WTC11 (cell line): ENCODE data around the gene GLRX2. TPM values are rescaled to one million over a fixed set of nuclear protein-coding genes. Genes with fewer than 3 reads are reported as not detected.

Experiments used
- ATAC-seq: fragments of 200-7000 bp; cut with Tn5 transposase; 2 replicates; pipeline ENCODE4 v1.10.0; 2021; ENCODE audit warnings: mild to moderate bottlenecking, moderate library complexity
- CTCF ChIA-PET: fragments of 300-600 bp; sonication (Branson Sonifier 250); formaldehyde crosslinking; loops from one replicate; lab custom pipeline; 2021; ENCODE audit warnings: antibody characterized with exemption; lab: Charles Lee
- POLR2A ChIA-PET: fragments of 350-600 bp; sonication (Branson Sonifier 250); formaldehyde crosslinking; loops from one replicate; lab custom pipeline; 2021; ENCODE audit warnings: antibody characterized with exemption; lab: Charles Lee
- DNase-seq: peaks from one replicate; pipeline ENCODE4 v3.0.0; 2021; ENCODE audit warnings: low spot score
- H3K27ac Mint-ChIP-seq: 2 replicates; pipeline ENCODE4 v1.8.0; 2021; ENCODE audit warnings: mixed read lengths
- H3K27me3 Mint-ChIP-seq: 2 replicates; pipeline ENCODE4 v1.8.0; 2021; ENCODE audit warnings: low read depth, mild to moderate bottlenecking, moderate library complexity, mixed read lengths
- H3K36me3 Mint-ChIP-seq: 2 replicates; pipeline ENCODE4 v1.8.0; 2021; ENCODE audit warnings: mixed read lengths
- H3K4me1 Mint-ChIP-seq: 2 replicates; pipeline ENCODE4 v1.8.0; 2022; ENCODE audit warnings: mixed read lengths
- H3K4me3 Mint-ChIP-seq: 2 replicates; pipeline ENCODE4 v1.8.0; 2021; ENCODE audit warnings: mild to moderate bottlenecking, moderate library complexity, mixed read lengths
- H3K9me3 Mint-ChIP-seq: 2 replicates; pipeline ENCODE4 v1.8.0; 2021; ENCODE audit warnings: mixed read lengths
- CBFB ChIP-seq: sonication (generic); formaldehyde crosslinking; IDR thresholded peaks from 2 replicates; pipeline ENCODE4 v1.8.1; 2022; ENCODE audit warnings: mild to moderate bottlenecking, low read depth, missing genetic modification reagents
- ELF4 ChIP-seq: sonication (generic); formaldehyde crosslinking; IDR thresholded peaks from 2 replicates; pipeline ENCODE4 v1.8.1; 2022; ENCODE audit warnings: low read depth, mild to moderate bottlenecking, moderate library complexity, missing genetic modification reagents
- FOXK1 ChIP-seq: sonication (generic); formaldehyde crosslinking; IDR thresholded peaks from 2 replicates; pipeline ENCODE4 v1.8.0; 2022; ENCODE audit warnings: mild to moderate bottlenecking, moderate library complexity, missing genetic modification reagents
- HMGA2 ChIP-seq: fragments of 250-450 bp; sonication (Bioruptor Pico); IDR thresholded peaks from 2 replicates; pipeline ENCODE4 v1.4.0; 2021; ENCODE audit warnings: mild to moderate bottlenecking, moderate library complexity
- JAZF1 ChIP-seq: fragments of 250-450 bp; sonication (Bioruptor Pico); IDR thresholded peaks from 2 replicates; pipeline ENCODE4 v1.9.0; 2021; ENCODE audit warnings: moderate library complexity, mild to moderate bottlenecking, inconsistent platforms
- NFE2L1 ChIP-seq: sonication (generic); formaldehyde crosslinking; IDR thresholded peaks from 2 replicates; pipeline ENCODE4 v1.8.1; 2023; ENCODE audit warnings: missing genetic modification reagents
- NFYB ChIP-seq: sonication (generic); formaldehyde crosslinking; conservative IDR thresholded peaks from 2 replicates; pipeline ENCODE4 v1.8.0; 2022; ENCODE audit warnings: low read depth, missing genetic modification reagents
- RELA ChIP-seq: sonication (generic); formaldehyde crosslinking; IDR thresholded peaks from 2 replicates; pipeline ENCODE4 v1.8.1; 2022; ENCODE audit warnings: missing genetic modification reagents, mild to moderate bottlenecking, borderline replicate concordance
- TCF7 ChIP-seq: sonication (generic); formaldehyde crosslinking; IDR thresholded peaks from 2 replicates; pipeline ENCODE4 v1.8.0; 2022; ENCODE audit warnings: mild to moderate bottlenecking, low read depth, missing genetic modification reagents, moderate library complexity
- TP53 ChIP-seq: sonication (generic); formaldehyde crosslinking; IDR thresholded peaks from 2 replicates; pipeline ENCODE4 v1.8.1; 2023; ENCODE audit warnings: mild to moderate bottlenecking, missing genetic modification reagents
- ZNF219 ChIP-seq: sonication (generic); formaldehyde crosslinking; IDR thresholded peaks from 2 replicates; pipeline ENCODE4 v1.8.0; 2023; ENCODE audit warnings: missing genetic modification reagents, mild to moderate bottlenecking, borderline replicate concordance
- ZNF416 ChIP-seq: fragments of 250-450 bp; sonication (Bioruptor Pico); IDR thresholded peaks from 2 replicates; pipeline ENCODE4 v1.9.0; 2021; ENCODE audit warnings: mild to moderate bottlenecking, inconsistent platforms
- ZNF671 ChIP-seq: fragments of 250-450 bp; sonication (Bioruptor Pico); IDR thresholded peaks from 2 replicates; pipeline ENCODE4 v1.8.0; 2021; ENCODE audit warnings: mild to moderate bottlenecking
- total RNA-seq: library from RNA; stranded (reverse); gene quantifications from 3 replicates; pipeline ENCODE4 v1.2.3, GENCODE V29; 2021
- TF ChIP-seq, protein P1 (sequence below): sonication (generic); formaldehyde crosslinking; IDR thresholded peaks from 2 replicates; pipeline ENCODE4 v1.8.1; 2022; ENCODE audit warnings: mild to moderate bottlenecking, missing genetic modification reagents, moderate library complexity, borderline replicate concordance
- TF ChIP-seq, protein P2 (sequence below): sonication (generic); formaldehyde crosslinking; IDR thresholded peaks from 2 replicates; pipeline ENCODE4 v1.8.1; 2023; ENCODE audit warnings: mild to moderate bottlenecking, missing genetic modification reagents
- TF ChIP-seq, protein P3 (sequence below): sonication (generic); formaldehyde crosslinking; conservative IDR thresholded peaks from 2 replicates; pipeline ENCODE4 v1.8.1; 2023; ENCODE audit warnings: mild to moderate bottlenecking, low read depth, missing genetic modification reagents, moderate library complexity
- TF ChIP-seq, protein P4 (sequence below): sonication (generic); formaldehyde crosslinking; IDR thresholded peaks from 2 replicates; pipeline ENCODE4 v1.8.1; 2023; ENCODE audit warnings: mild to moderate bottlenecking, missing genetic modification reagents, borderline replicate concordance
- TF ChIP-seq, protein P5 (sequence below): sonication (generic); formaldehyde crosslinking; IDR thresholded peaks from 2 replicates; pipeline ENCODE4 v1.8.0; 2022; ENCODE audit warnings: mild to moderate bottlenecking, missing genetic modification reagents
- TF ChIP-seq, protein P6 (sequence below): sonication (generic); formaldehyde crosslinking; IDR thresholded peaks from 2 replicates; pipeline ENCODE4 v1.8.1; 2022; ENCODE audit warnings: low read depth, mild to moderate bottlenecking, moderate library complexity, missing genetic modification reagents, borderline replicate concordance

Gene GLRX2
- total RNA-seq, 1 experiment from 2014 or later: 8.4 TPM

DNA sequence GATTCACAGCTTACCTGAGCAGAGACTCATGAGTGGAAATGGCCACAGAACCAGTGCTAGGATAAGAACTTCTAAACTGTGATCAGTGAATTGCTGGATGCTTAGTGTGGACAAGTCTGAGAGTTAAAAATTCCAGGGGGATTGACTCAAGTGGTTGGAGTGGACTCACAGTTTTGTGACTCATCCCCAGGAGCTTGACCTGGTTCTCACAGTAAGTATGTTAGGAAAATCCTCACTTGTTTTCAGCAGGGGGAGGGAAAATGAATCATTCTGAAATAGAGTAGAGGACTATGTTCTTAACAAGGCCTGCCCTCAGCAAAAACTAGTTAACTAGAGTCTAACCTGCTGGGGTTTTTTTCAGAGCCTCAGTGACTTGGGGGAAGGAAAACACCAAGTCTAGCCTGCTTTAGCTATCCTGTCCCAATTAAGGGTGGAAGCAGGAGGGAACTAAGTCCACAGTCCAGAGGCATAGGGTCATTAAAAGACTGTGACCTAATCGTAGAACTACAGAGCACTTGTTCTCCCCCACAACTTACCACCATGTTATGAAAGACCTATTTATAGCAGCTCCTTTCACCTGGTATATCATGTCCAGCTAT is 10.5 kb upstream of the GLRX2 start:
- ChIA-PET CTCF (interaction anchor here (0.5 to 0.7 kb wide), 2 partner anchors 46 to 171 kb away, joined by 4 read pairs; no protein-coding TSS in a partner anchor), POLR2A (no interaction called here)
- no peak for DNase-seq
- TF ChIP-seq FOXK1 (CRISPR knock-in tag) (no peak), ZNF671 (CRISPR knock-in tag) (no peak), NFYB (no peak), JAZF1 (CRISPR knock-in tag) (no peak), ZNF416 (CRISPR knock-in tag) (no peak), ZNF219 (CRISPR knock-in tag) (no peak), ELF4 (CRISPR knock-in tag) (no peak), NFE2L1 (no peak), CBFB (CRISPR knock-in tag) (no peak), TCF7 (no peak), RELA (CRISPR knock-in tag) (no peak), TP53 (CRISPR knock-in tag) (no peak), HMGA2 (CRISPR knock-in tag) (no peak)
- TF ChIP-seq, protein P1, sequence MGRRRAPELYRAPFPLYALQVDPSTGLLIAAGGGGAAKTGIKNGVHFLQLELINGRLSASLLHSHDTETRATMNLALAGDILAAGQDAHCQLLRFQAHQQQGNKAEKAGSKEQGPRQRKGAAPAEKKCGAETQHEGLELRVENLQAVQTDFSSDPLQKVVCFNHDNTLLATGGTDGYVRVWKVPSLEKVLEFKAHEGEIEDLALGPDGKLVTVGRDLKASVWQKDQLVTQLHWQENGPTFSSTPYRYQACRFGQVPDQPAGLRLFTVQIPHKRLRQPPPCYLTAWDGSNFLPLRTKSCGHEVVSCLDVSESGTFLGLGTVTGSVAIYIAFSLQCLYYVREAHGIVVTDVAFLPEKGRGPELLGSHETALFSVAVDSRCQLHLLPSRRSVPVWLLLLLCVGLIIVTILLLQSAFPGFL: no peak
- TF ChIP-seq, protein P2, sequence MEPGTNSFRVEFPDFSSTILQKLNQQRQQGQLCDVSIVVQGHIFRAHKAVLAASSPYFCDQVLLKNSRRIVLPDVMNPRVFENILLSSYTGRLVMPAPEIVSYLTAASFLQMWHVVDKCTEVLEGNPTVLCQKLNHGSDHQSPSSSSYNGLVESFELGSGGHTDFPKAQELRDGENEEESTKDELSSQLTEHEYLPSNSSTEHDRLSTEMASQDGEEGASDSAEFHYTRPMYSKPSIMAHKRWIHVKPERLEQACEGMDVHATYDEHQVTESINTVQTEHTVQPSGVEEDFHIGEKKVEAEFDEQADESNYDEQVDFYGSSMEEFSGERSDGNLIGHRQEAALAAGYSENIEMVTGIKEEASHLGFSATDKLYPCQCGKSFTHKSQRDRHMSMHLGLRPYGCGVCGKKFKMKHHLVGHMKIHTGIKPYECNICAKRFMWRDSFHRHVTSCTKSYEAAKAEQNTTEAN: no peak
- TF ChIP-seq, protein P3, sequence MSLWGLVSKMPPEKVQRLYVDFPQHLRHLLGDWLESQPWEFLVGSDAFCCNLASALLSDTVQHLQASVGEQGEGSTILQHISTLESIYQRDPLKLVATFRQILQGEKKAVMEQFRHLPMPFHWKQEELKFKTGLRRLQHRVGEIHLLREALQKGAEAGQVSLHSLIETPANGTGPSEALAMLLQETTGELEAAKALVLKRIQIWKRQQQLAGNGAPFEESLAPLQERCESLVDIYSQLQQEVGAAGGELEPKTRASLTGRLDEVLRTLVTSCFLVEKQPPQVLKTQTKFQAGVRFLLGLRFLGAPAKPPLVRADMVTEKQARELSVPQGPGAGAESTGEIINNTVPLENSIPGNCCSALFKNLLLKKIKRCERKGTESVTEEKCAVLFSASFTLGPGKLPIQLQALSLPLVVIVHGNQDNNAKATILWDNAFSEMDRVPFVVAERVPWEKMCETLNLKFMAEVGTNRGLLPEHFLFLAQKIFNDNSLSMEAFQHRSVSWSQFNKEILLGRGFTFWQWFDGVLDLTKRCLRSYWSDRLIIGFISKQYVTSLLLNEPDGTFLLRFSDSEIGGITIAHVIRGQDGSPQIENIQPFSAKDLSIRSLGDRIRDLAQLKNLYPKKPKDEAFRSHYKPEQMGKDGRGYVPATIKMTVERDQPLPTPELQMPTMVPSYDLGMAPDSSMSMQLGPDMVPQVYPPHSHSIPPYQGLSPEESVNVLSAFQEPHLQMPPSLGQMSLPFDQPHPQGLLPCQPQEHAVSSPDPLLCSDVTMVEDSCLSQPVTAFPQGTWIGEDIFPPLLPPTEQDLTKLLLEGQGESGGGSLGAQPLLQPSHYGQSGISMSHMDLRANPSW (CRISPR knock-in tag): no peak
- TF ChIP-seq, protein P4, sequence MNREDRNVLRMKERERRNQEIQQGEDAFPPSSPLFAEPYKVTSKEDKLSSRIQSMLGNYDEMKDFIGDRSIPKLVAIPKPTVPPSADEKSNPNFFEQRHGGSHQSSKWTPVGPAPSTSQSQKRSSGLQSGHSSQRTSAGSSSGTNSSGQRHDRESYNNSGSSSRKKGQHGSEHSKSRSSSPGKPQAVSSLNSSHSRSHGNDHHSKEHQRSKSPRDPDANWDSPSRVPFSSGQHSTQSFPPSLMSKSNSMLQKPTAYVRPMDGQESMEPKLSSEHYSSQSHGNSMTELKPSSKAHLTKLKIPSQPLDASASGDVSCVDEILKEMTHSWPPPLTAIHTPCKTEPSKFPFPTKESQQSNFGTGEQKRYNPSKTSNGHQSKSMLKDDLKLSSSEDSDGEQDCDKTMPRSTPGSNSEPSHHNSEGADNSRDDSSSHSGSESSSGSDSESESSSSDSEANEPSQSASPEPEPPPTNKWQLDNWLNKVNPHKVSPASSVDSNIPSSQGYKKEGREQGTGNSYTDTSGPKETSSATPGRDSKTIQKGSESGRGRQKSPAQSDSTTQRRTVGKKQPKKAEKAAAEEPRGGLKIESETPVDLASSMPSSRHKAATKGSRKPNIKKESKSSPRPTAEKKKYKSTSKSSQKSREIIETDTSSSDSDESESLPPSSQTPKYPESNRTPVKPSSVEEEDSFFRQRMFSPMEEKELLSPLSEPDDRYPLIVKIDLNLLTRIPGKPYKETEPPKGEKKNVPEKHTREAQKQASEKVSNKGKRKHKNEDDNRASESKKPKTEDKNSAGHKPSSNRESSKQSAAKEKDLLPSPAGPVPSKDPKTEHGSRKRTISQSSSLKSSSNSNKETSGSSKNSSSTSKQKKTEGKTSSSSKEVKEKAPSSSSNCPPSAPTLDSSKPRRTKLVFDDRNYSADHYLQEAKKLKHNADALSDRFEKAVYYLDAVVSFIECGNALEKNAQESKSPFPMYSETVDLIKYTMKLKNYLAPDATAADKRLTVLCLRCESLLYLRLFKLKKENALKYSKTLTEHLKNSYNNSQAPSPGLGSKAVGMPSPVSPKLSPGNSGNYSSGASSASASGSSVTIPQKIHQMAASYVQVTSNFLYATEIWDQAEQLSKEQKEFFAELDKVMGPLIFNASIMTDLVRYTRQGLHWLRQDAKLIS (CRISPR knock-in tag): no peak
- TF ChIP-seq, protein P5, sequence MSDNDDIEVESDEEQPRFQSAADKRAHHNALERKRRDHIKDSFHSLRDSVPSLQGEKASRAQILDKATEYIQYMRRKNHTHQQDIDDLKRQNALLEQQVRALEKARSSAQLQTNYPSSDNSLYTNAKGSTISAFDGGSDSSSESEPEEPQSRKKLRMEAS (CRISPR knock-in tag): no peak
- TF ChIP-seq, protein P6, sequence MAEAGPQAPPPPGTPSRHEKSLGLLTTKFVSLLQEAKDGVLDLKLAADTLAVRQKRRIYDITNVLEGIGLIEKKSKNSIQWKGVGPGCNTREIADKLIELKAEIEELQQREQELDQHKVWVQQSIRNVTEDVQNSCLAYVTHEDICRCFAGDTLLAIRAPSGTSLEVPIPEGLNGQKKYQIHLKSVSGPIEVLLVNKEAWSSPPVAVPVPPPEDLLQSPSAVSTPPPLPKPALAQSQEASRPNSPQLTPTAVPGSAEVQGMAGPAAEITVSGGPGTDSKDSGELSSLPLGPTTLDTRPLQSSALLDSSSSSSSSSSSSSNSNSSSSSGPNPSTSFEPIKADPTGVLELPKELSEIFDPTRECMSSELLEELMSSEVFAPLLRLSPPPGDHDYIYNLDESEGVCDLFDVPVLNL (CRISPR knock-in tag): no peak
- no peak for ATAC-seq
- Mint-ChIP-seq H3K4me3 (no peak overlapping the region), H3K36me3 (no peaks in the 10 kb centered on the region), H3K27me3 (no peaks in the 10 kb centered on the region; the same call in none of the 2 replicates), H3K4me1 (peaks cover 36% of the 10 kb centered on the region), H3K27ac (no peak overlapping the region), H3K9me3 (no peaks in the 10 kb centered on the region)
